ENCODE data around the gene NKG7.

DNA sequence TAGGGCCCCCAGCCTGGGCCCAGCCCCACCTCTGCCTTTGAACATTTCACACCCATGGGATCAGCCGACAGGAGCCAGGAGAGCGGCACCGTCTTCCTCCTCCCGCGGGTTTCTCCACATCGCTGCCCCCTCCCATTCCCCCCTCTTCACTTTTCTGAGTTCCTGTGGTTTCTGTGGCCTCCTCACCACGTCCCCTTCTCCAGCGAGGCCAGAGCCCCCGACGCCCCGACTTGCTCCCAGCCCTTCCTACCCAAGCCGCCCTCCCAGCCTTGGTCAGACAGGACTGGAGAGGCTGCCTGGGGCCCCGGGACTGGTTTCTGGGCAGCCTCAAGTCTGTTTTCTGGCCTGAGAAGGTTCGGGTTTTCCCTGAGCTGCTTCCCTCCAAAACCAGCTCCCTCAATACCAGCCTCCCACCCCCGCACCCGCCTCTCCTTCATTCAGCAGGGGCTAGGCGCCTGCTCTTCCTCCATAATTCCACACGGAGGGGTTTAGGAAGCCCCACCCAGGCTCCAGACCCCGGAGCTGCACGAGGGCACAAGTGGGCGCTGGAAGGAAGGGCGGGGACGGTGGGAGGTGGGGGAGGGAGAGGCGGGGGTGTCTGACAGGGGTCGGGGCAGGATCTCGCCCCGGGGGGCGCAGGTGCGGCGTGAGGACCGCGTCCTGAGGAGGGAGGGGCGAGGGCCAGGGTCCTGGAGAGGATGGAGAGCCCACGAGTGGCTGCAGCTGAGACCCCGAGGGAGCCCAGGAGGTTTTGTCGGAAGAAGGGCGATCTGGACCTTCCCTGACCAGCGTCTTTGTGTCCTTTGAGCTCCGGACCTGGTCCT is 49.0 kb upstream of the NKG7 start:
- TF ChIP-seq CTCF (optimal IDR thresholded peaks at IDR 0.05 in 1 of 3, IDR thresholded peaks at IDR 0.05 in 1 of 3, conservative IDR thresholded peaks at IDR 0.05 in 1 of 3; ENCODE audit: extremely low read depth in 1 of 3, insufficient read depth in 2 of 3, low read length in 3 of 3) (no peak), EZH2 (IDR thresholded peaks at IDR 0.05; ENCODE audit: low read length) (no peak)
